K562 (cell line): Measurements from ENCODE around the gene PPP1CB. TPM values are rescaled to one million over a fixed set of nuclear protein-coding genes. Genes with fewer than 3 reads are reported as not detected.

Source experiments
- ATAC-seq: fragments of 200-7000 bp; cut with Tn5 transposase; 3 replicates; pipeline ENCODE4 v1.9.1; 2020; ENCODE audit warnings: moderate library complexity
- BruUV-seq: library from RNA; stranded (reverse); fragments of 400-500 nt; replicated peaks from 2 replicates; lab custom pipeline; 2021; lab: Mats Ljungman, UMichigan
- CTCF ChIA-PET: fragments of 300-600 bp; formaldehyde crosslinking; extraction: SDS; loops from one replicate; lab custom pipeline; 2021; ENCODE audit warnings: low intra/inter-chr PET ratio; lab: Yijun Ruan, JAX
- POLR2A ChIA-PET: fragments of 300-600, 350-650 bp; sonication (Branson Sonifier 250); formaldehyde crosslinking; extraction: SDS; loops from one replicate; lab custom pipeline; 2021; ENCODE audit warnings: antibody characterized with exemption, inconsistent platforms; lab: Yijun Ruan, JAX
- DNase-seq, 4 experiments: peaks; one replicate each; pipeline versions ENCODE4 v3.0.0 to v3.0.0-alpha.2; 2011 to 2018; ENCODE audit warnings: low spot score in 3 of 4, mixed read lengths in 3 of 4; ENCODE audit errors: extremely low read depth in 1 of 4
- FAIRE-seq: peaks from 2 replicates; lab custom pipeline; 2011; peaks lifted over from hg19 to GRCh38; lab: Jason Lieb, UNC
- H2AFZ ChIP-seq: 2 replicates; pipeline ENCODE4 v1.6.0; 2011; ENCODE audit warnings: low read depth, low read length, control low read depth, inconsistent platforms
- H3K27ac ChIP-seq: fragments of 200-600 bp; 3 replicates; pipeline ENCODE4 v1.8.0; 2011; ENCODE audit warnings: low read depth, mild to moderate bottlenecking, control low read depth, inconsistent platforms, low read length, moderate library complexity, mixed read lengths; ENCODE audit errors: extremely low read depth
- H3K27me3 ChIP-seq, 2 experiments: fragments of 300-600 bp in 1 of 2; 2 replicates in 1 of 2; 3 replicates in 1 of 2; pipeline versions ENCODE4 v1.6.0 to v1.8.0; 2011; ENCODE audit warnings: inconsistent platforms in 2 of 2, low read length in 2 of 2, mild to moderate bottlenecking in 1 of 2, mixed read lengths in 1 of 2, moderate library complexity in 1 of 2; ENCODE audit not compliant: control insufficient read depth in 2 of 2, insufficient read depth in 2 of 2
- H3K36me3 ChIP-seq: fragments of 300-600 bp; 3 replicates; pipeline ENCODE4 v1.8.0; 2011; ENCODE audit warnings: mild to moderate bottlenecking, low read length, inconsistent platforms; ENCODE audit not compliant: control insufficient read depth, insufficient read depth
- H3K4me1 ChIP-seq, 2 experiments: fragments of 200-600 bp in 1 of 2; replicated peaks in 1 of 2; 2 replicates in 1 of 2; 3 replicates in 1 of 2; pipeline versions ENCODE4 v1.5.1 to v1.8.0; 2011; ENCODE audit warnings: inconsistent platforms in 2 of 2, low read length in 2 of 2, mild to moderate bottlenecking in 1 of 2, mixed read lengths in 1 of 2, moderate library complexity in 1 of 2; ENCODE audit not compliant: control insufficient read depth in 2 of 2, insufficient read depth in 2 of 2
- H3K4me2 ChIP-seq: 2 replicates; pipeline ENCODE4 v1.6.1; 2011; ENCODE audit warnings: low read length, control low read depth, inconsistent platforms, mixed read lengths; ENCODE audit not compliant: insufficient read depth
- H3K4me3 ChIP-seq: fragments of 200-600 bp; sonication (generic), shearing (Covaris generic); 2 replicates; pipeline ENCODE4 v1.5.1; 2016; ENCODE audit warnings: control low read depth, inconsistent platforms
- H3K79me2 ChIP-seq: fragments of 200-600 bp; 3 replicates; pipeline ENCODE4 v1.8.0; 2011; ENCODE audit warnings: low read length, inconsistent platforms; ENCODE audit not compliant: control insufficient read depth, insufficient read depth
- H3K9ac ChIP-seq, 2 experiments: 2 replicates each; pipeline versions ENCODE4 v1.6.0 to v1.6.1; 2011; ENCODE audit warnings: low read depth in 2 of 2, low read length in 2 of 2, control low read depth in 1 of 2, inconsistent platforms in 1 of 2, mild to moderate bottlenecking in 1 of 2, mixed read lengths in 1 of 2; ENCODE audit not compliant: insufficient read depth in 1 of 2
- H3K9me1 ChIP-seq: one replicate; pipeline ENCODE4 v1.6.0; 2011; ENCODE audit warnings: inconsistent platforms, mild to moderate bottlenecking, low read length, moderate library complexity; ENCODE audit not compliant: control insufficient read depth, insufficient read depth
- H3K9me3 ChIP-seq: replicated peaks from 2 replicates; pipeline ENCODE4 v1.5.1; 2011; ENCODE audit warnings: low read depth, low read length, inconsistent platforms; ENCODE audit not compliant: control insufficient read depth, insufficient read depth
- H4K20me1 ChIP-seq: replicated peaks from 2 replicates; pipeline ENCODE4 v1.6.1; 2011; ENCODE audit warnings: low read length, inconsistent platforms, mixed read lengths; ENCODE audit not compliant: control insufficient read depth, insufficient read depth
- BCL6 ChIP-seq: fragments of 250-450 bp; sonication (Bioruptor Pico); IDR thresholded peaks from 2 replicates; pipeline ENCODE4 v1.4.0; 2020
- FOXK2 ChIP-seq, 2 experiments: fragments of 450-650 bp; IDR thresholded peaks in 1 of 2; conservative IDR thresholded peaks in 1 of 2; 2 replicates each; pipeline ENCODE4 v1.6.1; 2016; ENCODE audit warnings: low read depth in 2 of 2, mild to moderate bottlenecking in 1 of 2
- HMBOX1 ChIP-seq: sonication (generic); IDR thresholded peaks from 2 replicates; pipeline ENCODE4 v1.6.1; 2016
- KAT8 ChIP-seq: fragments of 450-650 bp; IDR thresholded peaks from 2 replicates; pipeline ENCODE4 v1.6.1; 2016; ENCODE audit warnings: low read depth, mild to moderate bottlenecking
- MBD2 ChIP-seq: sonication (generic); IDR thresholded peaks from 2 replicates; pipeline ENCODE4 v1.6.1; 2016; ENCODE audit warnings: low read depth, borderline replicate concordance
- NFE2 ChIP-seq: IDR thresholded peaks from 2 replicates; pipeline ENCODE4 v1.6.1; 2014; ENCODE audit warnings: antibody characterized with exemption, low read depth
- PHB2 ChIP-seq: fragments of 450-650 bp; IDR thresholded peaks from 2 replicates; pipeline ENCODE4 v1.6.1; 2017; ENCODE audit warnings: low read depth
- ZZZ3 ChIP-seq: fragments of 450-650 bp; IDR thresholded peaks from 2 replicates; pipeline ENCODE4 v1.6.1; 2016; ENCODE audit warnings: antibody characterized with exemption, mild to moderate bottlenecking, moderate library complexity
- WGBS: fragments of 100-300 bp; shearing (Covaris generic); methylation state at CpG from one replicate; pipeline ENCODE4 v1.1.6; 2016; ENCODE audit warnings: low coverage, mixed read lengths; ENCODE audit not compliant: insufficient coverage; ENCODE audit errors: missing lambda C conversion rate; 5-methylcytosine and 5-hydroxymethylcytosine counted together
- in situ Hi-C: fragments of 300-500 bp; cut with MboI; formaldehyde crosslinking; loops from 4 replicates; pipeline ENCODE4 v1.15.0; 2018; ENCODE audit warnings: inconsistent platforms, mixed read lengths
- intact Hi-C: fragments of 100-400 bp; cut with micrococcal nuclease; formaldehyde crosslinking; loops from 2 replicates; pipeline ENCODE4 v1.14.2; 2022
- polyA plus RNA-seq, 8 experiments: library from polyadenylated mRNA; depleted of rRNA in 4 of 8; stranded (reverse) in 5 of 8; unstranded in 3 of 8; fragments of >200 nt; fragmentation: Nextera tagmentation in 2 of 8; fragmentation: Illumina TruSeq in 1 of 8; extraction: Ambion mirVana in 2 of 8; extraction: Trizol in 1 of 8; gene quantifications; 2 replicates each; pipeline versions ENCODE4 v1.2.1 to v1.2.3, GENCODE V29; 2011 to 2014; ENCODE audit warnings: inconsistent platforms in 1 of 8, missing spikeins in 1 of 8
- total RNA-seq, 7 experiments: library from RNA; depleted of rRNA in 6 of 7; stranded (reverse); fragments of >200 nt in 6 of 7; fragmentation: Illumina TruSeq in 2 of 7; extraction: Trizol in 2 of 7; gene quantifications; 2 replicates each; pipeline versions ENCODE4 v1.2.1 to v1.2.3, GENCODE V29; 2011 to 2021; ENCODE audit warnings: low replicate concordance in 1 of 7

The PPP1CB gene
- total and polyA plus RNA-seq, 9 of the 15 experiments (the other 6 are each of a cell fraction or from before 2014, with no cell fraction given), result 25.6 to 118 (median 58.9) TPM

- TF ChIP-seq FOXK2 (conservative IDR thresholded peaks at IDR 0.05 in 1 of 2, IDR thresholded peaks at IDR 0.05 in 1 of 2; ENCODE audit: low read depth in 2 of 2) (no peak), PHB2 (no peak), MBD2 (no peak), BCL6 (CRISPR knock-in tag) (no peak), ZZZ3 (no peak), HMBOX1 (no peak), NFE2 (no peak), KAT8 (no peak)
- BruUV-seq, result no TSS peak
- Histone ChIP-seq H3K9me1 (no peaks in the 10 kb centered on the region), H3K27me3 (no peaks in the 10 kb centered on the region), H3K4me2 (no peak overlapping the region), H4K20me1 (peaks cover 13% of the 10 kb centered on the region), H3K4me3 (no peak overlapping the region), H3K36me3 (peaks cover 35% of the 10 kb centered on the region), H3K9me3 (no peaks in the 10 kb centered on the region), H2AFZ (no peak overlapping the region), H3K27ac (no peak overlapping the region), H3K9ac (no peak overlapping the region), H3K79me2 (peaks cover 94% of the 10 kb centered on the region), H3K4me1 (peaks cover 0 to 15% of the 10 kb centered on the region in 2 experiments; a peak in 4 of 5 replicates)
- in situ Hi-C loops (loop anchor here (25.0 kb wide), 1 partner anchor 171 kb away; no protein-coding TSS in a partner anchor), intact Hi-C loops (no loop called here)
- POLR2A ChIA-PET, result no interaction called here
- FAIRE-seq, result no peak
- CTCF ChIA-PET, result no interaction called here
- DNase-seq, result no peak
- WGBS, result 92% methylated on average over 2 of the region's 2 CpGs
- no peak for ATAC-seq
Observed at GRCh38 chr2:28758459-28758858, 6.8 kb downstream of the PPP1CB start.
